Muscle layer of colon (tissue), 2 donors: ENCODE data around the gene GOLGA3.
"Not testable (repeated sequence)": the region's sequence is repeated elsewhere in the genome, so short reads cannot be mapped to it uniquely, and the experiment has no call there.

Experiments used
- H3K27ac ChIP-seq: one replicate; pipeline ENCODE4 v1.7.0; 2013; ENCODE audit warnings: low read depth, mild to moderate bottlenecking, low read length, moderate library complexity
- H3K27me3 ChIP-seq, 2 donors: one replicate each; pipeline ENCODE4 v1.7.0; 2013; ENCODE audit warnings: low read length in 2 of 2, mild to moderate bottlenecking in 2 of 2; ENCODE audit not compliant: insufficient read depth in 2 of 2, control insufficient read depth in 1 of 2
- H3K36me3 ChIP-seq: one replicate; pipeline ENCODE4 v1.7.0; 2013; ENCODE audit warnings: mild to moderate bottlenecking, low read length; ENCODE audit not compliant: insufficient read depth
- H3K4me1 ChIP-seq: one replicate; pipeline ENCODE4 v1.7.0; 2013; ENCODE audit warnings: mild to moderate bottlenecking, low read length; ENCODE audit not compliant: insufficient read depth
- H3K4me3 ChIP-seq, 2 donors: one replicate each; pipeline ENCODE4 v1.7.0; 2013; ENCODE audit warnings: low read length in 2 of 2, low read depth in 1 of 2, mild to moderate bottlenecking in 1 of 2, moderate library complexity in 1 of 2
- H3K9ac ChIP-seq: one replicate; pipeline ENCODE4 v1.7.0; 2013; ENCODE audit warnings: low read length
- H3K9me3 ChIP-seq: one replicate; pipeline ENCODE4 v1.7.0; 2013; ENCODE audit warnings: mild to moderate bottlenecking, low read length
- donor health status: abdominal sarcoma.
- donor health status: Adenocarcinoma of cecum.

The GOLGA3 gene

DNA sequence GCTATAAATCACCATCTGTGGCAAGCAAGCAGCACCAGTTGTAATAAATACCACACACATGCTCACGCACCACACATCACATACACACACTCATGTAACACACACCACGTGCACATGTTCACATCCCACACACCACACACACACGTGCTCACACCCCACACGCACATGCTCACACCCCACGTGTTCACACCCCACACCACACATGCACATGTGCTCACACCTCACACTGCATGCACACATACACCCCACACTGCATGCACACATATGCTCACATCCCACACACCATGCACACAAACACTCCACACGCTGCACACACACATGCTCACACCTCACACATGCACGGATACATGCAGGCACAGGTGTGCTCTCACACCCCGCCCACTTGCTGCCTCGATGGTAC lies 44.1 kb downstream of the GOLGA3 start:
- Histone ChIP-seq H3K27ac (no peak overlapping the region), H3K9ac (no peak overlapping the region), H3K4me3 (no peak overlapping the region), H3K36me3 (peaks cover 78% of the 10 kb centered on the region), H3K27me3 (no peaks in the 10 kb centered on the region), H3K4me1 (no peaks in the 10 kb centered on the region), H3K9me3 (no peaks in the 10 kb centered on the region)

GRCh38 chr12:132783917-132784531 lies 44.6 kb downstream of the GOLGA3 start:
- Histone ChIP-seq H3K9me3 (no peaks in the 10 kb centered on the region), H3K27ac (no peak overlapping the region), H3K9ac (no peak overlapping the region), H3K4me3 (no peak overlapping the region), H3K4me1 (no peaks in the 10 kb centered on the region), H3K27me3 (no peaks in the 10 kb centered on the region), H3K36me3 (peaks cover 73% of the 10 kb centered on the region)

DNA sequence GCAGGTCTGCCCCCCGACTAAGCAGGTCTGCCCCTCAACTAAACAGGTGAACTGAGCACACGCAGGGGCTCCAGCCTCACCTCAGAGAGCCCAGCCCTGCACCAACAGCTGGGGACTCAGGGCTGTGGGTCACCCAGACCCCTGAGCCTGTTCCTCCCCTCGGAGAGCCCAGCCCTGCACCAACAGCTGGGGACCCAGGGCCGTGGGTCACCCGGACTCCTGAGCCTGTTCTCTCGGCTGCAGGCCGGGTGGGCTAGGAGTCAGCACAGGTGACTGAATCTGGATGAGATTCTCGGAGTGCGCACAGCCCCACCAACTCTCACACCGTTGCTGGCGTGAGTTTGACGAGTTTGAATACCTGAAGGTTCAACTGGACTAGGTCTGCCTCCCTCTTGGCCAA lies 46.7 kb downstream of the GOLGA3 start:
- Histone ChIP-seq H3K27me3 (no peaks in the 10 kb centered on the region), H3K9me3 (no peaks in the 10 kb centered on the region), H3K9ac (no peak overlapping the region), H3K36me3 (peaks cover 74% of the 10 kb centered on the region), H3K27ac (no peak overlapping the region), H3K4me3 (no peak overlapping the region), H3K4me1 (no peaks in the 10 kb centered on the region)

GRCh38 chr12:132779781-132780353 lies 48.8 kb downstream of the GOLGA3 start:
- no peak overlapping the region for H3K27ac ChIP-seq
- H3K9ac ChIP-seq, result no peak overlapping the region
- H3K4me1 ChIP-seq, result no peaks in the 10 kb centered on the region
- H3K9me3 ChIP-seq, result no peaks in the 10 kb centered on the region
- peaks cover 78% of the 10 kb centered on the region for H3K36me3 ChIP-seq
- no peak overlapping the region for H3K4me3 ChIP-seq
- no peaks in the 10 kb centered on the region for H3K27me3 ChIP-seq

- peaks cover 77% of the 10 kb centered on the region for H3K36me3 ChIP-seq
- no peaks in the 10 kb centered on the region for H3K4me1 ChIP-seq
- no peaks in the 10 kb centered on the region for H3K9me3 ChIP-seq
- H3K9ac ChIP-seq, result no peak overlapping the region
- no peak overlapping the region for H3K4me3 ChIP-seq
- H3K27me3 ChIP-seq, result no peaks in the 10 kb centered on the region
- no peak overlapping the region for H3K27ac ChIP-seq
These were observed 51.1 kb downstream of the GOLGA3 start for GRCh38 chr12:132777614-132778013.

DNA sequence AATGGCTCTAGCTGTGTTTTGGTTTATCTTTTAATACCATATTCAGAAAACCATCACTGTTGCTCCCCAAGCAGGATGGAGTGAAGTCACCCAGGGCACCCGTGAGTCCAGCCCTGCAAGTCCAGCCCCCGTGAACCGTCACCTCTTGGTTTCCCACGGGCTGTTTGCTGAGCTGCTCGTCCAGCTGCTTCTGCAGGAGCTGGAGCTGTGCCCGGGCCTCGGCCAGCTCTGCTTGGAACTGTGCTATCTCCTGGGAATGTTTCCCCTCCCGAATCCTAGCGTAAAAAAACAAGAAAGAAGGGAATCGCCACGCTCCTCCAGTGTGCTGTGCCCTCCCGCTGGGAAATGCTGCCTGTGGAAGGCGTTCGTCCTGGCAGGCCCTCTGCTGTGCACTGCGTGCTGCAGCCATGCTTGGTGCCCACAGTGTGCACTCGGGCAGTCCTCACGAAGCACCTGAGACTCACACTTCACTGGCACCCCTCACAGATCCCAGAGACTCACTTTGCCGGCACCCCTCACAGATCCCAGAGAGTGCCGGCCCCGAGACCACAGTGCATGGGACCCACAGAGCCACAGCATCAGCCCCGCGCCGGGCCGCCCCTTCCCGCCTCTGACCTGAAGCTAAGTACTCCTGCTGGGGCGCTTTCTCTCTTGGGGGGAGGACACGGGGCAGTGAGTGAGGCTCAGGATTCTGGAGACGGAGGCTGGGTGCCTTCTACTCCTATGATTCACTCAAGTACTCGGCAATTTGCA lies 51.7 kb downstream of the GOLGA3 start:
- Histone ChIP-seq H3K9ac (no peak overlapping the region), H3K4me3 (no peak overlapping the region), H3K9me3 (no peaks in the 10 kb centered on the region), H3K36me3 (peaks cover 76% of the 10 kb centered on the region), H3K4me1 (no peaks in the 10 kb centered on the region), H3K27me3 (no peaks in the 10 kb centered on the region), H3K27ac (no peak overlapping the region)

- H3K4me3 ChIP-seq, H3K9ac ChIP-seq, H3K9me3 ChIP-seq, H3K27ac ChIP-seq, H3K4me1 ChIP-seq, H3K27me3 ChIP-seq: not testable (repeated sequence)
- H3K36me3 ChIP-seq, result peaks cover 74% of the 10 kb centered on the region
These were observed 52.4 kb downstream of the GOLGA3 start for GRCh38 chr12:132776230-132776625.

GRCh38 chr12:132775502-132776229 lies 53.0 kb downstream of the GOLGA3 start:
- no peak overlapping the region for H3K4me3 ChIP-seq
- H3K9ac ChIP-seq, result no peak overlapping the region
- no peaks in the 10 kb centered on the region for H3K9me3 ChIP-seq
- H3K36me3 ChIP-seq, result peaks cover 68% of the 10 kb centered on the region
- H3K27me3 ChIP-seq, result no peaks in the 10 kb centered on the region
- H3K4me1 ChIP-seq, result no peaks in the 10 kb centered on the region
- no peak overlapping the region for H3K27ac ChIP-seq

DNA sequence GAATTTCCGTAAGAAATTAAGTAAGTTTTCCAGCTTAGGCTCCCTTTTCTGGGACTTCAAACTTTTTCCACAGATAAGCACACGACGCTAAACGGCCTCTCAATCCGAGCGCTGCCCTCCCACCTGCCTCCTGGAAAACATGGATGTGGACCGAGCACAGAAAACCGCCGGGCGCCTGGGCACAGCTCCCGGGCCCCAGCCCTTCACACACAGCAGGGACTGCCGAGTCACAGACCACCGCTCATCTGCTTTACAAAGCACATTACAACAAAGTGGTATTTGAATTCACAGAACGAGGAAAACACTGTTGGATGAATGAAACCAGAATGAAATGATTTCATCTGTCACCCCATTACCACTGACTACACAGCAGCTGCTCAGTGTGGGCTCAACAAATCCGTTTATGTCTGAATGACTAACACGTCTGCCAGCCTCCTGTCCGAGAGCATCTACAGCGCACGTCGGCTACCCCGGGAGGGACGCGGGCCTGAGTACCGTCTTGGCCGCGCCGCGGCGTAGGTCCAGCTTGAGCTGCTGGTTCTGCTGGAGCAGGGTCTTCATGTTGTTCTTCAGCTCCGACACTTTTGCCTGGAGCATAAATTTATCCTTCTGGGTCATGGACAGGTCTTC lies 53.9 kb downstream of the GOLGA3 start:
- no peak overlapping the region for H3K27ac ChIP-seq
- no peaks in the 10 kb centered on the region for H3K4me1 ChIP-seq
- H3K9me3 ChIP-seq, result no peaks in the 10 kb centered on the region
- H3K4me3 ChIP-seq, result no peak overlapping the region
- H3K36me3 ChIP-seq, result peaks cover 59% of the 10 kb centered on the region
- no peaks in the 10 kb centered on the region for H3K27me3 ChIP-seq
- H3K9ac ChIP-seq, result no peak overlapping the region

DNA sequence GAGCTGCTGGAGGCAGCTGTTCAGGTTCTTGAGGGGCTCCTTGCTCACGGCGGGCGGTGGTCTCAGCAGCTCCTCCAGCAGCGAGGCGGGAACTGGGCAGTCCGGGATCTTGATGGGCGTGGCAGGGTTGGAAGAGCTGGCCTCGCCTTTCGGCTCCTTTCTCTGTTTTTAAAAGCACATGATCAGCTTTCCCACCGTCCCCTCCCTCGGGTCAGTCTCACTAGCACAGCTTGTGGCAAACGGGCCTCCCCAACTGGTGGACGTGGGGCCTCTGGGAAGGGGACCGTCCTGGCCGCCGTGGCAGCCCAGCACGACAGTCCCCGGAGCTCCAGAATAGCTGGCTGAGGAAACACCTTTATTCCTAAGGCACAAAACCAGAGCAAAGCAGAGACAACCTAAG lies 54.5 kb downstream of the GOLGA3 start:
- H3K27me3 ChIP-seq, result no peaks in the 10 kb centered on the region

More for the DNA sequence above, 54.5 kb downstream of the GOLGA3 start:
- peaks cover 57% of the 10 kb centered on the region for H3K36me3 ChIP-seq
- no peak overlapping the region for H3K4me3 ChIP-seq
- no peaks in the 10 kb centered on the region for H3K9me3 ChIP-seq
- no peak overlapping the region for H3K9ac ChIP-seq
- no peak overlapping the region for H3K27ac ChIP-seq
- no peaks in the 10 kb centered on the region for H3K4me1 ChIP-seq
